SKM-1 (cell line): Measurements from ENCODE around the gene RIMS4.

Source experiments
- DNase-seq: peaks from one replicate; lab custom pipeline; 2025; ENCODE audit not compliant: unreplicated experiment; lab: John Stamatoyannopoulos, UW

The RIMS4 gene

GRCh38 chr20:44810391-44811149 lies at the start of gene RIMS4:
Gene RIMS4, minus strand, starts transcription at chr20:44810546. Its CDS starts 275 bp downstream, at chr20:44810271.
- DNase-seq: no peak

DNA sequence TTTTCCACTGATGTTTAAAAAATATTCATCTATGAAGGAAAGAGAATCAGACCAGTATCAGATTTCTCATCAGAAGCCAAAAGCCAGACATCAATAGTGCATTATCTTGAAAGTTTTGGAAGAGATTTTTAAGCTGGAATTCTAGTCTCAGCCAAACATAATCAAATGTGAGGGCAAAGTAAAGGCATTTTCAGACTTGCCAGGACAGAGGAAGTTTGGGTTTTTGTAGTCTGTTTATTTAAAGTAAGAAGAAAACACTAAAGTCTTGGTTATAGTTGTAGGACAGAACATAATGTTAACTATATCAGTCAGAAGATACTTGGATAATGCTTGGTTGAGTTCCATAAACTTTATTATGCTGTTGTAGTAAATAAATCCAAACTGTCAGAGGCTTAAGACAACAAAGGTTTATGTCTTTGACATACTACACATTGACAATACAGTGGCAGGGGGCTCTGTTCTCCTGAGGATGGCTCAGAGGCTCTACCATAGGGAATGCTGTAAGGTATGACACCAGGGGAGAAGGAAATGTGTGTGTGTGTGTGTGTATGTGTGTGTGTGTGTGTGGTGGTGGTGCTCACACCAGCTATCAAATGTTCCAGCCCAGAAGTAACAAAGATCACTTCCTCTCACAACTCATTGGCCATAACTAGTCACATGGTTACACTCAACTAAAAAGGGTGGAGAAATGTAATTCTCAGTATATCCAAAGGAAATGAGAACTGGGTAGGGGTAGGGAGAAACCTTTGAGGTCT lies 48.4 kb upstream of the RIMS4 start:
- no peak for DNase-seq

GRCh38 chr20:44856856-44857448 lies 46.6 kb upstream of the RIMS4 start:
- DNase-seq: no peak

DNA sequence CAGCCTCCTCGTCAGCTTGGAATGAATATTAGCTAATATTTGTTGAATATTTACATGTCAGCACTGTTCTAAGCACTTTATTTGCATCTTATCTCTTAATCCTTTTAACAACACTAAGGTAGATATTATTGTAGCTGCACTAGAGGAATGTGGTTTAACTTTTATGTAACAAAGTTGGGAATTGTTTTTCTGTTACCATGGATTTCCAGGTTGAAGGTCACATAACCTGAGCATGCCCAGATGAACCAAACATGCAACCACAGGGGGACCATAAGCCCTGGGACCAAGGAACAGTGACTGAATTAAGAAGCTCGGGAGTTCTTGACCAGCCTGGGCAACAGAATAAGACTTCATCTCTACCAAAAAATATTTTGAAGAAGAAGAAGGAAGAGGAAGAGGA lies 46.1 kb upstream of the RIMS4 start:
- DNase-seq: no peak

DNA sequence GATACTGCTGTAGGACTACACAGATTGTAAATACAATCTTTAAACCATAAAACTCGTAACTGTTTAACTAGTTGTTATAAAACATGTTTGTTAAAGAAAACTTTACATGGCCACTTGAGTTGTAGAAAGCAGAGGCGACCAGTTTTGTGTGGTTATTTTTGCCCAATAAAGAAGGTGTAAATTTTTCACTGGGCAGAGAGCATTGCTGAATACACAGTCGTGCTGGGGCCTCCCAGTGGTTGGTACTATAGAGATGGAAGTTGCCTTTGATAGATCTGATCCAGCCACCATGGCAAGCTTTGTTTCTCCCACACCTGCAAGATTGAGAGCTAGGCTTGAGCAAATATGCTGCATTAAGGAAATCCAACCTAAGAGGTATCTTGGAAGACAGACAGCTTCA lies 41.2 kb upstream of the RIMS4 start:
- no peak for DNase-seq

GRCh38 chr20:44850837-44851236 lies 40.5 kb upstream of the RIMS4 start:
- no peak for DNase-seq

DNA sequence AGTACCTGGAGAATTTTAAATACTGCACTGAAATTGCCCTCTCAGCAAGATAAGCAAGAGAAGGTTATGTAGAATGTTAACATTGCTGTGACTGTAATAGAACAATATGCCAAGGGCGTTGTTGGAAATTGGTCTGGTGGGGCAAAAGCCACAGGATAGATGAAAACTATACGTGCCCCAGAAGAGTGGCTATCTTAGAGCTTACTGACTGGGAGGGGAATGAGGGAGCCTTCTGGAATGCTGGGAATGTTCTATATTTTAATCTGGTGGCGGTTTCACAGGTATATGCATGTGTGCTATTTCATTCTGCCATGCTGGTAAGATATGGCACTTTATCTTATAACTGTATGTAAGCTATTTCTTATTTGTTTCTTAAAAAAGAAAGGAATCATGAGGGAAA lies 39.9 kb upstream of the RIMS4 start:
- DNase-seq: no peak

DNA sequence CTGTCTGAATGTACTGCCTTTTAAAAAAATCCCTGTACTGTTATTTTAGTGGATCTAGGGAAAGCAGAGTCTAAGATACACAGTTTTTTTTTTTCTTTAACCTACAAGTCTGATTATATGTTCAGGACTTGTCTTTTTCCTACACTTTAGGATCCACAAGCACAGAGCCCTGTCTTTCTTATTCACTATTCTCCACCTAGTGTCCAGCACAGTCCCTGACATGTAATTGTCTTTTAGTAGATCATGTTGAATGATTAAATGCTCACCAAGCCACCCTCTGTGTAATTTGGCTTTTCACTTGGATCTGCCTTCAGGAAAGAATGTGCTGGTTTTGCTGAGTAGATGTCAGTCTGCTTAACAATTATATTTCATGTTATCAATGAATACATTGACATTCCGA lies 39.4 kb upstream of the RIMS4 start:
- no peak for DNase-seq

DNA sequence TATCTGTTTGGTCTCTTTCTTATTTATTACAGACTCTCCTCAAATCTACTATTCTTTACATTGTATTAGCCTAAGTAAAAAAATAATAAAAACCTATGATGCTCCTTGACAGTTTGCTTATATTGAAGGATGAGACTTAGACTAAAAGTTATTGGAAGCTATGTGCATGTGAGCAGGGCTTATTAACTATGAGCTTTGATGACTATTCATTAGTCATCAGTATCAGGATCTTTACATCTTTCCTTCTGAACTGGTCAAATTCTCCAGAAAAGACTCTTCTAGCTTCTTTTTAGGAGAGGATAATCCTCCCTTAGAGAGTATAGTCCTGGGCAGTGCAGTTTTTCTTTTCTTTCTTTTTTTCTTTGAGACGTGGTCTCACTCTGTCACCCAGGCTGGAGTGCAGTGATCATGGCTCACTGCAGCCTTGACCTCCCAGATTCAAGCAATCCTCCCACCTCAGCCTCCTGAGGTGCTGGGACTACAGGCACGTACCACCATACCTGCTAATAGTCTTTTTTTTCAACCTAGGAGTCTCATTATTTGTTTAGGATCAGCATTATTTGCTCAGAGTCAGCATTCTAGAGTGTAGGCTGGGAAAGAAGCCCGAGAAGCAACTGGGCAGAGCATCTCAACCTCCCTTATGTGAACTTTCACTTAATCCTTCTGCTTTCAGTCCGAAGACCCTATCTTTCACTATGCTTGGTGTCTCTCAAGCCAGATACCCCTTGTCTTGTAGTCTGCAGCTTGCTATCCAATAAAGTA lies 38.1 kb upstream of the RIMS4 start:
- no peak for DNase-seq

DNA sequence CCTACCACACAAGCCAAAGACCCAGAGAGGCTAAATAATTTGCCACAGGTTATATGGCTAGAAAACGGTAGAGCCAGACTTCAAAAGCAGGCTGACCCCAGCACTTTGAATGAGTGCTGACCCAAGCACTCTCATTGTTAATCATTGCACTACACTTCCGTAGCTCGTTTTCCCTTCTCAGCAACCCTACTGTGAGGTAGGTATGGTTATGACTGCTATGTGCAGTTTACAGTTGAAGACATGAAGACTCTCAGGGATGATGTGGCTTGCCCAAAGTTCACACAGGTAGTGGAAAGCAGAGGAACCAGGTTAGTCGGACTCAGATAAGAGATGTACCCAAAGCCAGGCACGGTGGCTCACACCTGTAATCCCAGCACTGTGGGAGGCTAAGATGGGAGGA lies 33.5 kb upstream of the RIMS4 start:
- DNase-seq: no peak

GRCh38 chr20:44841955-44842354 lies 31.6 kb upstream of the RIMS4 start:
- DNase-seq: no peak

DNA sequence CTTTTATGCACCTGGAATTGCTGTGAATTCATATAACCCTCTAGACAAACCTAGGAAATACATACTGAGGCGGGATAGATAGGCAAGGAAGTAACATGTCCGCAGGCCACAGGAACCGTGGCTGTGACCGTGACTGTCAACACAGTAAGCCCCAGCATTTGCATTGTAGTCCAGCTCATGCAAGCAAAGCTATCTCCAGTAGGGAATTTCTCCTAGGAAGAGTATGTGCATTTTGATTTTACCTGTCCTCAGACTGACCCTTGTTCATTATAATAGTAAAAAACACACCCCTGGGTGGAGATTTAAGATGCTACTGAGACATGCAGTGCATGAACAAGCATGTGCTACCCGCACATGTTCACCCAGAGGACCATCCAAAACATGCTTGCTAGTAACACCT lies 30.5 kb upstream of the RIMS4 start:
- no peak for DNase-seq

DNA sequence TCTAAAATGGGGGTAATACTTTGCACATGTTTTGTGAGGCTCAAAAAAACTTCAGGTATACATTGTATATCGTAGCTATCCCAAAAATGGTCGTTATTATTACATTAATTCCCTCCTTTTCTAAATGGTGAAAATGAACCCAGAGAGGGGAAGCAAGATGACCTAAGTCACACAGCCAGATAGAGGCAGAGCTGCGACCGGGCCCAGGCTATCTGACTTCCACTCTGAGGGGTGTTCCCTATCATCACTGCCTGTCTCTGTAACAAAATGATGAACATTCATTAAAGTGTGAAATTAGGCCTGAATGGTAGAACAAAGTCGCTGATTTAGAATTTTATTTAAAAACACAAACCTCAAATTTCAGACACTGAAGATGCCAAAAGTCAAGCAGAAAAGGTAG lies 29.1 kb upstream of the RIMS4 start:
- DNase-seq: no peak

DNA sequence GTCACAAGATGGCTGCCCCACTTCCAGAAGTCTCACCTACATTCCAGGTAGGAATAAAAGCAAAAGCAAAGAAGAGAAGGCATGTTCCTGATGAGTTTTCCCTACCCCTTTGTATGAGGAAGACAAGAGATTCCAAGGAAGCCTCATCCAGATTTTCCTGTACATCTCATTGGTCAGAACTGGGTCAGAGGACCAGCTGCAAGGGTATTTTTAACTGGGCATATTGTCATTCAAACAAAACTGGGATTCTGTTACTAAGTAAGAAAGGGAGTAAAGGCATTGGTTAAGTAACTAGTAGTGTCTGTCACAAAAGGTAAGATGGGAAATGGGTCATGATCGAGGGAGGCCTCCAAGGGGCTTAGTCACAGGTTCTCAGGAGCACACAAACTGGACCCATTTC lies 28.2 kb upstream of the RIMS4 start:
- no peak for DNase-seq

GRCh38 chr20:44837946-44838345 lies 27.6 kb upstream of the RIMS4 start:
- DNase-seq: no peak

GRCh38 chr20:44836601-44837120 lies 26.3 kb upstream of the RIMS4 start:
- DNase-seq: no peak

- no peak for DNase-seq
Observed at GRCh38 chr20:44835661-44836221, 25.4 kb upstream of the RIMS4 start.

GRCh38 chr20:44835116-44835515 lies 24.8 kb upstream of the RIMS4 start:
- no peak for DNase-seq

GRCh38 chr20:44834693-44835092 lies 24.3 kb upstream of the RIMS4 start:
- no peak for DNase-seq

DNA sequence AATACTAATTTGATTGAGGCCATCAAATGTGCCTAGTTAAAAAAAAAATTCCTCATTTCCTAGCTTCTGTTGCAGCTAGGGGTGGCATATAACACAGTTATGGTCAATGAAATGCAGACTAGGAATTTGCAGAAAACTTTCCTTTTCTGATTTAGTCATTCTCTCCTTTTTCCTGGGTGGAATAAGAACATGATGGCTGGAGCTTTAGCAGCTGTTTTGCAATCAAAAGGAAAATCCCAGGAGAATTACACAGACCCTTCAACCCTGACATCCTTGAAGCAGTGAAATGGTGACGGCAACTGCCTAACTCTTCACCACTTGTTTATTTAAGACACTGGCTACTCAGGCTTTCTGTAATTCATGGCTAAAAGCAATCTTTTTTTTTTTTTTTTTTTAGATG lies 23.1 kb upstream of the RIMS4 start:
- no peak for DNase-seq

- no peak for DNase-seq
Observed at GRCh38 chr20:44832724-44833123, 22.4 kb upstream of the RIMS4 start.
